Activated T-helper 1 cell treated with Interleukin-2 at 50 U/mL for 16 hours (primary cell): ENCODE data around the gene RASGEF1C.

Experiments
- DNase-seq: peaks from one replicate; pipeline ENCODE4 v3.0.0-alpha.2; 2020; ENCODE audit warnings: low read depth

The RASGEF1C gene

GRCh38 chr5:180209137-180209581, at the start of gene RASGEF1C:
Gene RASGEF1C (minus strand): TSS chr5:180209211. CDS start chr5:180138052, 71,159 bp downstream.
- DNase-seq = peak; percentile 41

- DNase-seq = no peak
Measured at GRCh38 chr5:180253036-180253824, 44.2 kb upstream of the RASGEF1C start.

GRCh38 chr5:180251887-180252286, 42.9 kb upstream of the RASGEF1C start:
- DNase-seq = no peak

GRCh38 chr5:180251141-180251540, 42.1 kb upstream of the RASGEF1C start:
- no peak for DNase-seq

- no peak for DNase-seq
Measured at GRCh38 chr5:180250329-180250728, 41.3 kb upstream of the RASGEF1C start.

GRCh38 chr5:180241600-180241999, 32.6 kb upstream of the RASGEF1C start:
- no peak for DNase-seq

GRCh38 chr5:180238631-180239030, 29.6 kb upstream of the RASGEF1C start:
- DNase-seq = no peak

GRCh38 chr5:180235846-180236245, 26.8 kb upstream of the RASGEF1C start:
- DNase-seq = no peak

GRCh38 chr5:180235077-180235476, 26.1 kb upstream of the RASGEF1C start:
- no peak for DNase-seq

GRCh38 chr5:180234271-180234670, 25.3 kb upstream of the RASGEF1C start:
- DNase-seq = no peak

GRCh38 chr5:180233729-180234128, 24.7 kb upstream of the RASGEF1C start:
- no peak for DNase-seq

GRCh38 chr5:180230017-180230416, 21.0 kb upstream of the RASGEF1C start:
- DNase-seq = no peak

GRCh38 chr5:180222056-180222455, 13.0 kb upstream of the RASGEF1C start:
- DNase-seq = no peak

GRCh38 chr5:180217797-180218196, 8.8 kb upstream of the RASGEF1C start:
- no peak for DNase-seq

- DNase-seq = no peak
Measured at GRCh38 chr5:180216646-180217171, 7.7 kb upstream of the RASGEF1C start.

GRCh38 chr5:180215783-180216630, 7.0 kb upstream of the RASGEF1C start:
- DNase-seq = no peak

- no peak for DNase-seq
Measured at GRCh38 chr5:180214870-180215770, 6.1 kb upstream of the RASGEF1C start.

GRCh38 chr5:180213657-180214207, 4.7 kb upstream of the RASGEF1C start:
- DNase-seq = no peak

GRCh38 chr5:180213256-180213600, 4.2 kb upstream of the RASGEF1C start:
- DNase-seq = no peak

- no peak for DNase-seq
Measured at GRCh38 chr5:180212363-180213255, 3.6 kb upstream of the RASGEF1C start.

- no peak for DNase-seq
Measured at GRCh38 chr5:180211761-180212035, 2.7 kb upstream of the RASGEF1C start.
